H9 (cell line): ENCODE measurements around the gene LRP3. TPM values are rescaled to one million over a fixed set of nuclear protein-coding genes. Genes with fewer than 3 reads are reported as not detected.

Source experiments
- DNase-seq: peaks from one replicate; pipeline ENCODE4 v3.0.0-alpha.2; 2017
- H2AFZ ChIP-seq: one replicate; pipeline ENCODE4 v1.6.1; 2013; ENCODE audit warnings: mild to moderate bottlenecking, low read length, control low read depth, moderate library complexity
- H2AK5ac ChIP-seq: 2 replicates; pipeline ENCODE4 v1.6.1; 2013; ENCODE audit warnings: low read length, control low read depth, mixed read lengths; ENCODE audit not compliant: insufficient read length
- H2BK120ac ChIP-seq: one replicate; pipeline ENCODE4 v1.6.1; 2013; ENCODE audit warnings: low read depth, mild to moderate bottlenecking, low read length, control low read depth, inconsistent platforms; ENCODE audit not compliant: poor library complexity, severe bottlenecking
- H2BK12ac ChIP-seq: 2 replicates; pipeline ENCODE4 v1.6.1; 2013; ENCODE audit warnings: low read length, control low read depth, mixed read lengths, low read depth; ENCODE audit not compliant: insufficient read length
- H2BK15ac ChIP-seq: 2 replicates; pipeline ENCODE4 v1.6.1; 2013; ENCODE audit warnings: low read depth, low read length, control low read depth
- H2BK20ac ChIP-seq: one replicate; pipeline ENCODE4 v1.6.1; 2013; ENCODE audit warnings: low read depth, mild to moderate bottlenecking, low read length, control low read depth, inconsistent platforms; ENCODE audit not compliant: poor library complexity, severe bottlenecking
- H2BK5ac ChIP-seq: 2 replicates; pipeline ENCODE4 v1.6.1; 2013; ENCODE audit warnings: low read length, control low read depth, mixed read lengths; ENCODE audit not compliant: insufficient read length
- H3K14ac ChIP-seq: 2 replicates; pipeline ENCODE4 v1.6.1; 2013; ENCODE audit warnings: low read length, control low read depth; ENCODE audit not compliant: insufficient read depth
- H3K18ac ChIP-seq: 2 replicates; pipeline ENCODE4 v1.6.1; 2013; ENCODE audit warnings: low read depth, mild to moderate bottlenecking, mixed read lengths, low read length, control low read depth; ENCODE audit not compliant: insufficient read length
- H3K23ac ChIP-seq: 2 replicates; pipeline ENCODE4 v1.6.1; 2013; ENCODE audit warnings: low read length, control low read depth, mixed read lengths, low read depth; ENCODE audit not compliant: insufficient read length
- H3K23me2 ChIP-seq: 2 replicates; pipeline ENCODE4 v1.6.1; 2013; ENCODE audit warnings: low read depth, mild to moderate bottlenecking, mixed read lengths, low read length, control low read depth; ENCODE audit not compliant: insufficient read length, poor library complexity, severe bottlenecking
- H3K27ac ChIP-seq: 2 replicates; pipeline ENCODE4 v1.5.1; 2013; ENCODE audit warnings: low read length, control low read depth, mixed read lengths, low read depth; ENCODE audit not compliant: insufficient read length
- H3K27me3 ChIP-seq: 2 replicates; pipeline ENCODE4 v1.6.1; 2013; ENCODE audit warnings: low read length, control low read depth, inconsistent platforms; ENCODE audit not compliant: insufficient read depth
- H3K4ac ChIP-seq: 2 replicates; pipeline ENCODE4 v1.6.1; 2013; ENCODE audit warnings: low read depth, mild to moderate bottlenecking, control low read depth, inconsistent platforms, low read length, moderate library complexity
- H3K4me1 ChIP-seq: 2 replicates; pipeline ENCODE4 v1.6.1; 2013; ENCODE audit warnings: low read length, control low read depth, inconsistent platforms; ENCODE audit not compliant: insufficient read depth
- H3K4me2 ChIP-seq: 2 replicates; pipeline ENCODE4 v1.6.1; 2013; ENCODE audit warnings: low read length, control low read depth, mixed read lengths; ENCODE audit not compliant: insufficient read length, insufficient read depth
- H3K56ac ChIP-seq: 2 replicates; pipeline ENCODE4 v1.6.1; 2013; ENCODE audit warnings: low read depth, mild to moderate bottlenecking, mixed read lengths, low read length, control low read depth; ENCODE audit not compliant: insufficient read length
- H3K79me1 ChIP-seq: 2 replicates; pipeline ENCODE4 v1.6.1; 2013; ENCODE audit warnings: low read depth, mild to moderate bottlenecking, moderate library complexity, low read length, control low read depth, inconsistent platforms; ENCODE audit not compliant: insufficient read depth, poor library complexity, severe bottlenecking
- H3K79me2 ChIP-seq: 2 replicates; pipeline ENCODE4 v1.6.1; 2013; ENCODE audit warnings: low read length, control low read depth, inconsistent platforms; ENCODE audit not compliant: insufficient read depth
- H3K9ac ChIP-seq: 2 replicates; pipeline ENCODE4 v1.6.1; 2013; ENCODE audit warnings: low read length, control low read depth, mixed read lengths; ENCODE audit not compliant: insufficient read length; ENCODE audit errors: extremely low read depth
- H3K9me3 ChIP-seq: one replicate; pipeline ENCODE4 v1.6.1; 2013; ENCODE audit warnings: low read depth, low read length, inconsistent platforms; ENCODE audit not compliant: control insufficient read depth
- H3T11ph ChIP-seq: one replicate; pipeline ENCODE4 v1.6.1; 2013; ENCODE audit warnings: mild to moderate bottlenecking, low read length, control low read depth, inconsistent platforms
- H4K20me1 ChIP-seq: one replicate; pipeline ENCODE4 v1.6.1; 2013; ENCODE audit not compliant: control insufficient read depth, insufficient read length, insufficient read depth
- H4K5ac ChIP-seq: 2 replicates; pipeline ENCODE4 v1.6.1; 2013; ENCODE audit warnings: low read depth, mild to moderate bottlenecking, mixed read lengths, low read length, control low read depth; ENCODE audit not compliant: insufficient read length
- H4K8ac ChIP-seq: replicated peaks from 2 replicates; pipeline ENCODE4 v1.6.1; 2013; ENCODE audit warnings: low read length, control low read depth, mixed read lengths, low read depth; ENCODE audit not compliant: insufficient read length
- H4K91ac ChIP-seq: 2 replicates; pipeline ENCODE4 v1.6.1; 2013; ENCODE audit warnings: low read depth, mild to moderate bottlenecking, moderate library complexity, mixed read lengths, low read length, control low read depth; ENCODE audit not compliant: insufficient read length
- H3K27ac Mint-ChIP-seq, 3 experiments: 2 replicates in 2 of 3; 3 replicates in 1 of 3; pipeline ENCODE4 v1.8.0; 2020 to 2021; ENCODE audit warnings: mixed read lengths in 3 of 3, mild to moderate bottlenecking in 1 of 3, moderate library complexity in 1 of 3
- H3K27me3 Mint-ChIP-seq: 2 replicates; pipeline ENCODE4 v1.8.0; 2021; ENCODE audit warnings: low read depth, mild to moderate bottlenecking, moderate library complexity, mixed read lengths
- H3K36me3 Mint-ChIP-seq, 3 experiments: 2 replicates in 2 of 3; 3 replicates in 1 of 3; pipeline ENCODE4 v1.8.0; 2020 to 2021; ENCODE audit warnings: low read depth in 3 of 3, mixed read lengths in 3 of 3; ENCODE audit not compliant: insufficient read depth in 1 of 3
- H3K4me1 Mint-ChIP-seq, 2 experiments: 2 replicates each; pipeline ENCODE4 v1.8.0; 2020; ENCODE audit warnings: mixed read lengths in 2 of 2
- H3K4me3 Mint-ChIP-seq, 2 experiments: 2 replicates in 1 of 2; 3 replicates in 1 of 2; pipeline ENCODE4 v1.8.0; 2020 to 2021; ENCODE audit warnings: mild to moderate bottlenecking in 2 of 2, mixed read lengths in 2 of 2, moderate library complexity in 1 of 2
- H3K9me3 Mint-ChIP-seq, 2 experiments: 2 replicates in 1 of 2; 3 replicates in 1 of 2; pipeline ENCODE4 v1.8.0; 2020; ENCODE audit warnings: mild to moderate bottlenecking in 2 of 2, mixed read lengths in 2 of 2, moderate library complexity in 1 of 2
- WGBS: extraction: QIAGEN DNeasy Blood & Tissue Kit; methylation state at CpG from one replicate; pipeline ENCODE4 v1.1.7; 2013; ENCODE audit warnings: missing lambda C conversion rate, low lambda C conversion rate, mixed read lengths; ENCODE audit not compliant: insufficient read length; ENCODE audit errors: extremely low coverage; 5-methylcytosine and 5-hydroxymethylcytosine counted together
- total RNA-seq: library from RNA; stranded (reverse); gene quantifications from 2 replicates; pipeline ENCODE4 v1.2.1, GENCODE V29; 2021
- TF ChIP-seq, protein P1 (sequence below): fragments of 200-600 bp; sonication (generic); conservative IDR thresholded peaks from 3 replicates; pipeline ENCODE4 v1.8.0; 2021; ENCODE audit warnings: antibody characterized with exemption, mild to moderate bottlenecking

LRP3 gene
- total RNA-seq, 1 experiment from 2014 or later = 29.2 TPM

DNA sequence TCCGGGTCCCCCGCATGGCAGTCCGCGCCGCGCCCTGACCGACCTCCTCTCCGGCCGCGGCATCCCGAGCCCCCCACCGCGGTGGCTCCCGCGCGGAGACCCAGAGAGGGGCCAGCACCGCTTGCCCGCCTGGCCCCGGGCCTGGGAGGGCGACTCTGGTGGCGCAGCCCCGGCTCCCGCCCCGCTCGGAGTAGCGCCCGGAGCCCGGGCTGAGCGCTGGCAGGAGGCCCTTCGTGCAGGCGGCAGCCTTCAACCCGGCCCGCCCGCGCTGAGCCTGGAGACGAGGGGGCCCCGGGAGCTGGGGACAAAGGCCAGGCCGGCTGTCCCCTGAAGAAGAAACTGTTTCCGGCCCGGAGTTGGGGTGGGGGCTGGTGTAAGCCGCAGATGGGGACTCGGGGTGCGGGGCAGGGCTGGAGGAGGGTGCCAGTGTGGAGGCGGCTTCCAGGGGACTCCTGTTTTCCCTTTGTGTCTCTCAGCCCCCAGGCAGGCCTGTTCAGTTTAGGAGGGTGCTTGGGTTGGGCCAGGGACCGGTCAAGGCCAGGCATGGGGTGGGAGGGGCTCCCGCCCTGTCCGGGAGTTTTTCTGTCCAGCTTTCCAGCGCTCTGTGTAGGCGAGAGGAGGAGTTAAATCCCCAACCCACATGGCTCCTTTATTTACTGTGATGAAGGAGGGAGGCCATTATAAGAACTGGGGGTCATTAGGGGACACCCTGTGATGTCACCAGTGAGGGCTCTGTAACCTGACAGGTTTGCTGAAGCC, 935 bp downstream of the LRP3 start:
- Histone ChIP-seq H3K27me3 (no peaks in the 10 kb centered on the region; the same call in 1 of the 2 replicates), H3K9me3 (no peaks in the 10 kb centered on the region), H4K8ac (no peak overlapping the region), H3K14ac (no peak overlapping the region), H2BK15ac (no peak overlapping the region), H3K9ac (no peak overlapping the region), H4K20me1 (peaks cover 2% of the 10 kb centered on the region), H4K5ac (no peak overlapping the region), H2BK5ac (no peak overlapping the region), H2AK5ac (no peak overlapping the region), H3K4me1 (no peaks in the 10 kb centered on the region), H3K18ac (no peak overlapping the region), H3K4me2 (peak overlapping the region; percentile 44), H2BK12ac (no peak overlapping the region), H3K23ac (no peak overlapping the region), H3K27ac (no peak overlapping the region), H2AFZ (no peak overlapping the region), H3K4ac (no peak overlapping the region), H3T11ph (no peak overlapping the region), H3K56ac (no peak overlapping the region), H2BK20ac (no peak overlapping the region), H3K23me2 (no peaks in the 10 kb centered on the region), H2BK120ac (no peak overlapping the region), H4K91ac (no peak overlapping the region), H3K79me2 (no peaks in the 10 kb centered on the region), H3K79me1 (no peaks in the 10 kb centered on the region)
- Mint-ChIP-seq H3K27me3 (peaks cover 38% of the 10 kb centered on the region), H3K4me1 (peaks cover 3 to 4% of the 10 kb centered on the region in 2 experiments; a peak in 1 of 4 replicates), H3K4me3 (peak overlapping the region; percentile 69 to 85), H3K9me3 (peaks cover 0 to 1% of the 10 kb centered on the region in 2 experiments; a peak in 1 of 5 replicates), H3K27ac (no peak overlapping the region), H3K36me3 (peaks cover 6 to 10% (median 8%) of the 10 kb centered on the region in 3 experiments; a peak in 6 of 7 replicates)
- TF ChIP-seq, protein P1, sequence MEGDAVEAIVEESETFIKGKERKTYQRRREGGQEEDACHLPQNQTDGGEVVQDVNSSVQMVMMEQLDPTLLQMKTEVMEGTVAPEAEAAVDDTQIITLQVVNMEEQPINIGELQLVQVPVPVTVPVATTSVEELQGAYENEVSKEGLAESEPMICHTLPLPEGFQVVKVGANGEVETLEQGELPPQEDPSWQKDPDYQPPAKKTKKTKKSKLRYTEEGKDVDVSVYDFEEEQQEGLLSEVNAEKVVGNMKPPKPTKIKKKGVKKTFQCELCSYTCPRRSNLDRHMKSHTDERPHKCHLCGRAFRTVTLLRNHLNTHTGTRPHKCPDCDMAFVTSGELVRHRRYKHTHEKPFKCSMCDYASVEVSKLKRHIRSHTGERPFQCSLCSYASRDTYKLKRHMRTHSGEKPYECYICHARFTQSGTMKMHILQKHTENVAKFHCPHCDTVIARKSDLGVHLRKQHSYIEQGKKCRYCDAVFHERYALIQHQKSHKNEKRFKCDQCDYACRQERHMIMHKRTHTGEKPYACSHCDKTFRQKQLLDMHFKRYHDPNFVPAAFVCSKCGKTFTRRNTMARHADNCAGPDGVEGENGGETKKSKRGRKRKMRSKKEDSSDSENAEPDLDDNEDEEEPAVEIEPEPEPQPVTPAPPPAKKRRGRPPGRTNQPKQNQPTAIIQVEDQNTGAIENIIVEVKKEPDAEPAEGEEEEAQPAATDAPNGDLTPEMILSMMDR = no peak
- no CpG with 5 or more reads among the region's 49 CpGs for WGBS
- no peak for DNase-seq
